Measurements from ENCODE around the gene SFRP5.

The SFRP5 gene

DNA sequence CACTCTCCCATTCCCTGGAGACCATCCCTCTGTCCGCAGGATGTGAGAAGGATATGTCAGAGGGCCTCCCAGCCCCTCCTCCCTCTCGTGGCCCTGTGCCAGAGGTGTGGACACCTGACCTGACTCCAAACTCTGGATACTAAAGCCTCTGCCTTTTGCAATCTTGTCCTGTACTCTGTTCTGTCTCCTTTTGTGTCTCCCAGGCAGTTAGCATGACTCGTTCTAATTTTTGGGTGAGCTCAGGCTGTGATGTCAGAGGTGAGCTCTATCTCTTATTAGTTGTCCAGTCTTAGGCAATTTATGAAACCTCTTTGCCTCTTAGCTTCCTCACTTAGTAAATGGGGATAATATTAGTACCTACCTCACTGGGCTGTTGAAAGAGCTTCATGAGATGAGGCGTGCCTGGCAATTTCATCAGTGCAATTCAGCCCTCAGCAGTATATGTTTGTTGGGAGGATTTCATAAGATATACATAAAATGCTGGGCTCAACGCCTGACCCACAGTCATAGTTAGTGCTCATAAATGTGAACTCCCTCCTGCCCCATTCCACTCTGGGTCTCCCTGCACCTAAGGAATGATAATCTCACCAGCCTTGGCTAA lies 47.4 kb downstream of the SFRP5 start:
- Mint-ChIP-seq H3K27ac (no peak overlapping the region), H3K27me3 (ENCODE audit: low read depth) (peaks cover 5% of the 10 kb centered on the region), H3K4me3 (no peak overlapping the region), H3K36me3 (ENCODE audit: low read depth) (no peaks in the 10 kb centered on the region), H3K9me3 (no peaks in the 10 kb centered on the region), H3K4me1 (ENCODE audit: low read depth) (peaks cover 8% of the 10 kb centered on the region)

DNA sequence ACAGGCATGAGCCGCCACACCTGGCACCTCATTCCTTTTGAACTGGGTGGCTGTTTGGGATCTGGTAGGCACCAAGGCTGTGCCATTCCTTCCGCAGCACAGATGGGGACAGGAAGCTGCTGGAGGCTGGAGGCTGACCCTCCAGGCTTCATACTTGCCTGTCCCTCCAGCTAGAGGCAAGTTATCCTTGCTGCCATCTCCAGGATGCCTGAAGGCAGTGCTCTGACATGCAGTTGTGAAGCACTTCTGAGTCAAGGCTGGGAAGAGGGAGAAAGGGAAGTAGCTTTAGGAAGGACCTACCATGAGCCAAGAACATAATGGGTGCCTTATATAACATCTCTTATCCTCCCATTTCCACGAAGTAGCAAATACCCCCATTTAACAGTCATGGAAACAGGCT lies 48.8 kb downstream of the SFRP5 start:
- H3K4me3 Mint-ChIP-seq = no peak overlapping the region
- no peaks in the 10 kb centered on the region for H3K9me3 Mint-ChIP-seq
- no peaks in the 10 kb centered on the region for H3K36me3 Mint-ChIP-seq (ENCODE audit: low read depth)
- H3K27ac Mint-ChIP-seq = no peak overlapping the region
- peaks cover 7% of the 10 kb centered on the region for H3K4me1 Mint-ChIP-seq (ENCODE audit: low read depth)
- peaks cover 8% of the 10 kb centered on the region for H3K27me3 Mint-ChIP-seq (ENCODE audit: low read depth)

DNA sequence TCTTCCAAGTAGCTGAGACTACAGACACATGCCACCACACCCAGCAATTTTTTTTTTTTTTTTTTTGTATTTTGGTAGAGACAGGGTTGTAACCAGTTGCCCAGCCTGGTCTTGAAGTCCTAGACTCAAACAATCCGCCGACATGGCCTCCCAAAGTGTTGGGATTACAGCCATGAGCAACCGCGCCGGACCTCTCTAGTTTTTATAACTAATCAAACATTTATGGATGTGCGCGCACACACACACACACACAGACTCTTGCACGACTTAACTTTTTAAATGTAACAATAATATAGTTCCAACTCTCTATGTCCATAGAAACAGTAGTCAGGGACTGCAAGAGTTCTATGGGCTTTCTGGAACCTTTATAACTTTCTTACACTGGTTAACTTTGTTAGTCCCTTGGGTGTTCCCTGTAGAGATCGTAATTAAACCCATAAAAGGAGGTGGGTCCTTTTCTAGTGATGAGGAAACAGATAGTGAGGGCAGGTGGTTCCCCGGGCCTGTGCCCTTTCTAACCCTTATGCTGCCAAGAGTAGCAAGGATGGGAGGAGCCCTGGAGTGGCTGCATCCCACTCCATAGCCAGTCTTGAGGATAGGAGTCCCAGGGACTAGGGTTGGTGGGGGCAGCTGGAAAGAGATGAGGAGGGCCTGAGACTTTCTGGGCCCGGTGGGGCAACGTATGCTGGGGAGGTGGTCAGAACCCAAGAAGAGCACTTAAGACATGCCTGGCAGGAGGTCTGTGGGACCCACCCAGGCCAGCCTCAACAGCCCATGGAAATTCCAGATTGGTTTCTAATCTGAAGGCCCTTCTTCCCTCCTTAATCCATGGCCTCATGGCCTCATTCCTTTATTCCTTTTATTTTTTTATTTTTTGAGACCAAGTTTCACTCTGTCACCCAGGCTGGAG lies 49.7 kb downstream of the SFRP5 start:
- no peaks in the 10 kb centered on the region for H3K36me3 Mint-ChIP-seq (ENCODE audit: low read depth)
- H3K4me1 Mint-ChIP-seq (ENCODE audit: low read depth) = peaks cover 7% of the 10 kb centered on the region
- H3K27me3 Mint-ChIP-seq (ENCODE audit: low read depth) = peaks cover 8% of the 10 kb centered on the region
- H3K4me3 Mint-ChIP-seq = no peak overlapping the region
- no peaks in the 10 kb centered on the region for H3K9me3 Mint-ChIP-seq
- no peak overlapping the region for H3K27ac Mint-ChIP-seq

DNA sequence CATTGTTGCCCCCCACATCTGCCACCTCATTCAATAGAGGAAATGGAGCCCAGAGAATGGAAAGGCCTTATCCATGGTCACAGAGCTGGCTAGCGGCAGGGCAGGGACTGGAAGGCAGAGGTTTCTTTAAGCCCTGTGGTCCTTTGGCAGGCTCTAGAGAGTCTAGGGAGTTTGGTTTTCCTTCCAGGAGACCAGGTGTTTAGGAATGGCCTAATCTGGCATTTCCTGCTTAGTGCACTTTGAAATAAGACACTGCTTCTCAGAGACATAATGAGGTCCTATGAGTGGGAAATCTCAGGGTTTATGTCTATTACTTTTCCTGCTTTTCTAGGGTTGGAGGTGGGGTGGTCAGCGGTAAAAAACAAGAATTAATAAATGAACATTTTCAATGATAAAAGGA lies 52.2 kb downstream of the SFRP5 start:
- no peak overlapping the region for H3K27ac Mint-ChIP-seq
- H3K4me1 Mint-ChIP-seq (ENCODE audit: low read depth) = peaks cover 3% of the 10 kb centered on the region
- peaks cover 21% of the 10 kb centered on the region for H3K27me3 Mint-ChIP-seq (ENCODE audit: low read depth)
- no peak overlapping the region for H3K4me3 Mint-ChIP-seq
- H3K36me3 Mint-ChIP-seq (ENCODE audit: low read depth) = no peaks in the 10 kb centered on the region
- H3K9me3 Mint-ChIP-seq = no peaks in the 10 kb centered on the region

DNA sequence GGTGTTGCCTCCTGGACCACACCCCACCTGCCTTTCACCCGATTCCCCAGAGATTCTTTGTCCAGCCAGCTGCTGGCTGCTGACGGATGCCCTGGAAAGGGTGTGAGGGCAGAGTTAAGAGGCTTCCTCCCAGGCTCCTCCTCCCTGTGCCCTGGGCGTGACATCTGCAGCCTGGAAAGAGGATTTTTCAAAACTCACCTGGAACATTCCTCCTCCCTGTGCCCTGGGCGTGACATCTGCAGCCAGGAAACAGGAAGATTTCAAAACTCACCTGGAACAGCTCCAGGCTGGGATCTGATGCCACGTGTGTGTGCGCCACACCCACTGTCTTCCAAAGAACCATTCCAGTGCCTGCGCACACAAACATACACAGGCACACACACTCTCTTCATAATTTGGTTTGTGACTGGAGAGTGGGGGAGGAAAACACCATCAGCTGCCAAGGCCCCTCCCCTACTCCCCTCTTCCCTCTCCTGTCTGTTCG lies 53.1 kb downstream of the SFRP5 start:
- Mint-ChIP-seq H3K4me3 (no peak overlapping the region), H3K27ac (no peak overlapping the region), H3K9me3 (no peaks in the 10 kb centered on the region), H3K4me1 (ENCODE audit: low read depth) (peaks cover 5% of the 10 kb centered on the region), H3K36me3 (ENCODE audit: low read depth) (no peaks in the 10 kb centered on the region), H3K27me3 (ENCODE audit: low read depth) (peaks cover 27% of the 10 kb centered on the region)

DNA sequence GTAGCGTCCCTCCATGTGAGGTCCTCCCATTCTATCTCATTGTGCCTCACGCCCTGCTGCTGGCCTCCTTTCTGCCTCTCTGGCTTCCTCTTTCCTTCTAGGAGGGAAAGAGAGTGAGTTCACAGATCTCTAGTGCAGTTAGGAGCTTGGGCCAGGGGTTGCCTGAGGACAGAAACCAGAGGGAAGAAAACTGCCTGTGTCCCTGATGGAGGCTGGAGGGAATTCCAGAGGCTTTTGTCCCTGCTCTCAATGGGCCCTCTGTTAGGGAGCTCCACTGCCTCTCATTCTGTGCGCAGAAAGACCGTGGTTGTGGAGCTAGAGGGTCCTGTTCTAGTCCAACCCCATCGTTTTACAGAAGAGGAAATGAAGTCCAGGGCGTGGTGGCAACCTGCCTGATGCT lies 53.6 kb downstream of the SFRP5 start:
- no peak overlapping the region for H3K4me3 Mint-ChIP-seq
- peaks cover 27% of the 10 kb centered on the region for H3K27me3 Mint-ChIP-seq (ENCODE audit: low read depth)
- peaks cover 5% of the 10 kb centered on the region for H3K4me1 Mint-ChIP-seq (ENCODE audit: low read depth)
- H3K27ac Mint-ChIP-seq = no peak overlapping the region
- no peaks in the 10 kb centered on the region for H3K36me3 Mint-ChIP-seq (ENCODE audit: low read depth)
- no peaks in the 10 kb centered on the region for H3K9me3 Mint-ChIP-seq

DNA sequence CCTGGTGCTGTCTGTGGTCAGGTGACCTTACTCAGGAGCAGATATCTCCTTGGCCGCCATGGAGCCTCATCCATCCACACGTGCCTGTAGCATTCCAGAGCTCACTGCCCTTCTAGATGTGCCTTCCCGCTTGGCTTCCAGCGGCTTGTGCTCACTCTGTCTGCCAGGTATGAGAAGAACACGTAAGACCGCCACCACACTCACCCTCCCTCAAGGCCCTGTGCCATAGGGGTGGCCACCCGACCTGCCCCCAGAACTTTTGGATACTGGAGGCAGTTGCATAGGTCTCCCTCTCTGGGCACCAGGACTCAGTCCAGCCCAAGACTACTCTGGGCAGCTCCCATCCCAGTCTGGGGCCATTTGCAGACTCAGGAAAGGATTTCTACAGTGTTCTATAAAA lies 54.2 kb downstream of the SFRP5 start:
- Mint-ChIP-seq H3K4me3 (no peak overlapping the region), H3K4me1 (ENCODE audit: low read depth) (peaks cover 9% of the 10 kb centered on the region), H3K9me3 (no peaks in the 10 kb centered on the region), H3K36me3 (ENCODE audit: low read depth) (no peaks in the 10 kb centered on the region), H3K27me3 (ENCODE audit: low read depth) (peaks cover 32% of the 10 kb centered on the region), H3K27ac (no peak overlapping the region)
